HEK293T (cell line): ENCODE measurements around the gene SEC23A.

Experiments
- BHLHE40 ChIP-seq: fragments of 450-650 bp; IDR thresholded peaks from 2 replicates; pipeline ENCODE4 v1.6.1; 2016; ENCODE audit warnings: mild to moderate bottlenecking, moderate library complexity, borderline replicate concordance
- ELF4 ChIP-seq: fragments of 450-650 bp; IDR thresholded peaks from 2 replicates; pipeline ENCODE4 v1.6.1; 2017; ENCODE audit warnings: antibody characterized with exemption
- FOXA1 ChIP-seq: fragments of 450-650 bp; IDR thresholded peaks from 2 replicates; pipeline ENCODE4 v1.6.1; 2016; ENCODE audit warnings: mild to moderate bottlenecking
- HDGF ChIP-seq: fragments of 450-650 bp; IDR thresholded peaks from 2 replicates; pipeline ENCODE4 v1.6.1; 2017; ENCODE audit warnings: antibody characterized with exemption, borderline replicate concordance
- LEF1 ChIP-seq: fragments of 450-650 bp; IDR thresholded peaks from 2 replicates; pipeline ENCODE4 v1.6.1; 2017; ENCODE audit warnings: mild to moderate bottlenecking, borderline replicate concordance
- NFRKB ChIP-seq: fragments of 450-650 bp; IDR thresholded peaks from 2 replicates; pipeline ENCODE4 v1.6.1; 2016; ENCODE audit warnings: mild to moderate bottlenecking, moderate library complexity
- SP1 ChIP-seq: fragments of 450-650 bp; IDR thresholded peaks from 2 replicates; pipeline ENCODE4 v1.6.1; 2017
- TARDBP ChIP-seq: fragments of 450-650 bp; IDR thresholded peaks from 2 replicates; pipeline ENCODE4 v1.6.1; 2016
- ZNF384 ChIP-seq: fragments of 450-650 bp; IDR thresholded peaks from 2 replicates; pipeline ENCODE4 v1.6.1; 2016

DNA sequence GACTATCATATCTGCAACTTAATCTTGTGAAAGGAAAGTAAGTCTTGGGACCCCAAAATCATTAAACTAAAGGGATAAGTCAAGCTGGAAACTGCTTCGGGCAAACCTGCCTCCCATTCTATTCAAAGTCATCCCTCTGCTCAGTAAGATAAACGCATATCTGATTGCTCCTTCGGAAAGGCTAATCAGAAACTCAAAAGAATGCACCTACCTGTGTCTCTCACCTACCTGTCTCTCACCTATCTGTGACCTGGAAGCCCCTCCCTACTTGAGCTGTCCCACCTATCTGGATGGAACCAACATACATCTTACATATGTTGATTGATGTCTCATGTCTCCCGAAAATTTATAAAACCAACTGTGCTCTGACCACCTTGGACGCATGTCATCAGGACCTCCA lies 19.9 kb downstream of the SEC23A start:
- TF ChIP-seq LEF1 (no peak), NFRKB (no peak), ZNF384 (no peak), SP1 (no peak), BHLHE40 (no peak), HDGF (no peak), TARDBP (no peak), FOXA1 (no peak), ELF4 (no peak)
